OCI-M2 (cell line): Measurements from ENCODE around the gene TRIOBP.
"Not testable (repeated sequence)": the region's sequence is repeated elsewhere in the genome, so short reads cannot be mapped to it uniquely, and the experiment has no call there.

Experiments used
- DNase-seq: peaks from one replicate; lab custom pipeline; 2025; ENCODE audit not compliant: unreplicated experiment; lab: John Stamatoyannopoulos, UW

Gene TRIOBP

GRCh38 chr22:37769056-37769455 is 72.2 kb downstream of the TRIOBP start:
- DNase-seq = no peak

GRCh38 chr22:37771081-37771480 is 74.2 kb downstream of the TRIOBP start:
- DNase-seq = no peak

GRCh38 chr22:37771702-37772427 is 75.0 kb downstream of the TRIOBP start:
- DNase-seq = no peak

GRCh38 chr22:37774728-37775127 is 77.9 kb downstream of the TRIOBP start:
- no peak for DNase-seq

- DNase-seq = no peak
Observed at GRCh38 chr22:37775785-37776638, 79.2 kb downstream of the TRIOBP start.

GRCh38 chr22:37776639-37777005 is 79.8 kb downstream of the TRIOBP start:
- DNase-seq = no peak

GRCh38 chr22:37777122-37777687 is 80.4 kb downstream of the TRIOBP start:
- DNase-seq = no peak

- DNase-seq = no peak
Observed at GRCh38 chr22:37778370-37779009, 81.6 kb downstream of the TRIOBP start.

- no peak for DNase-seq
Observed at GRCh38 chr22:37781434-37782059, 84.7 kb downstream of the TRIOBP start.

- no peak for DNase-seq
Observed at GRCh38 chr22:37782340-37783168, 85.7 kb downstream of the TRIOBP start.

GRCh38 chr22:37784829-37785495 is 88.1 kb downstream of the TRIOBP start:
- no peak for DNase-seq

- DNase-seq = no peak
Observed at GRCh38 chr22:37790234-37790633, 93.4 kb downstream of the TRIOBP start.

GRCh38 chr22:37792494-37792893 is 95.6 kb downstream of the TRIOBP start:
- no peak for DNase-seq

- no peak for DNase-seq
Observed at GRCh38 chr22:37794376-37794775, 97.5 kb downstream of the TRIOBP start.

- DNase-seq = no peak
Observed at GRCh38 chr22:37796079-37796478, 99.2 kb downstream of the TRIOBP start.

GRCh38 chr22:37797259-37797658 is 100.4 kb downstream of the TRIOBP start:
- not testable (repeated sequence) for DNase-seq

GRCh38 chr22:37797874-37798500 is 101.1 kb downstream of the TRIOBP start:
- DNase-seq = no peak

- DNase-seq = not testable (repeated sequence)
Observed at GRCh38 chr22:37799979-37800378, 103.1 kb downstream of the TRIOBP start.

- DNase-seq = no peak
Observed at GRCh38 chr22:37801946-37802309, 105.1 kb downstream of the TRIOBP start.
